Raji (cell line): Measurements from ENCODE around the gene LRRC23.

Experiments
- POLR2A ChIP-seq: IDR thresholded peaks from 2 replicates; pipeline ENCODE4 v1.6.1; 2011; ENCODE audit warnings: low read depth, low read length, control low read depth; ENCODE audit not compliant: insufficient read depth

Gene LRRC23

GRCh38 chr12:6932766-6933165, 28.1 kb downstream of the LRRC23 start:
- TF ChIP-seq POLR2A = no peak

- TF ChIP-seq POLR2A = peak; percentile 28; the same call in 1 of the 2 replicates
These were observed 29.5 kb downstream of the LRRC23 start for GRCh38 chr12:6934110-6934509.

- TF ChIP-seq POLR2A = no peak
These were observed 31.0 kb downstream of the LRRC23 start for GRCh38 chr12:6935371-6936193.

- no peak for TF ChIP-seq POLR2A
These were observed 31.6 kb downstream of the LRRC23 start for GRCh38 chr12:6936194-6936635.

- peak; percentile 56 for TF ChIP-seq POLR2A
These were observed 32.2 kb downstream of the LRRC23 start for GRCh38 chr12:6936636-6937480.

GRCh38 chr12:6937481-6938352, 33.1 kb downstream of the LRRC23 start:
- TF ChIP-seq POLR2A = peak; percentile 94

GRCh38 chr12:6938353-6939190, 34.0 kb downstream of the LRRC23 start:
- no peak for TF ChIP-seq POLR2A

- TF ChIP-seq POLR2A = no peak
These were observed 34.5 kb downstream of the LRRC23 start for GRCh38 chr12:6939191-6939540.

- TF ChIP-seq POLR2A = no peak
These were observed 36.6 kb downstream of the LRRC23 start for GRCh38 chr12:6941267-6941666.

GRCh38 chr12:6941782-6942181, 37.2 kb downstream of the LRRC23 start:
- no peak for TF ChIP-seq POLR2A

- no peak for TF ChIP-seq POLR2A
These were observed 37.7 kb downstream of the LRRC23 start for GRCh38 chr12:6942331-6942665.

GRCh38 chr12:6943389-6943721, 38.7 kb downstream of the LRRC23 start:
- TF ChIP-seq POLR2A = no peak

GRCh38 chr12:6943722-6944380, 39.2 kb downstream of the LRRC23 start, which contains the start of the genes C12orf57 and RNU7-1:
Gene C12orf57 (plus strand): TSS chr12:6944022. CDS start chr12:6944122, 100 bp downstream.
Gene RNU7-1 (plus strand): TSS chr12:6943816.
- peak; percentile 100 for TF ChIP-seq POLR2A

- TF ChIP-seq POLR2A = no peak; the same call in 1 of the 2 replicates
These were observed 40.0 kb downstream of the LRRC23 start for GRCh38 chr12:6944381-6945186.
